GM12891 (cell line): ENCODE results near the gene WDR62.

Experiments
- PAX5 ChIP-seq: IDR thresholded peaks from 2 replicates; pipeline ENCODE4 v1.6.1; 2011; ENCODE audit warnings: low read length, moderate library complexity, mild to moderate bottlenecking; ENCODE audit not compliant: insufficient read depth, severe bottlenecking
- POLR2A ChIP-seq: IDR thresholded peaks from 2 replicates; pipeline ENCODE4 v1.6.1; 2011; ENCODE audit warnings: low read depth, low read length, control low read depth
- POLR2AphosphoS5 ChIP-seq: IDR thresholded peaks from 2 replicates; pipeline ENCODE4 v1.6.1; 2011; ENCODE audit warnings: low read depth, low read length, control low read depth
- POU2F2 ChIP-seq: IDR thresholded peaks from 2 replicates; pipeline ENCODE4 v1.6.1; 2011; ENCODE audit warnings: low read depth, mild to moderate bottlenecking, control low read depth, low read length, moderate library complexity
- SPI1 ChIP-seq: IDR thresholded peaks from 2 replicates; pipeline ENCODE4 v1.6.1; 2011; ENCODE audit warnings: low read depth, low read length, control low read depth
- TAF1 ChIP-seq: IDR thresholded peaks from 2 replicates; pipeline ENCODE4 v1.6.1; 2011; ENCODE audit warnings: low read depth, low read length, control low read depth

DNA sequence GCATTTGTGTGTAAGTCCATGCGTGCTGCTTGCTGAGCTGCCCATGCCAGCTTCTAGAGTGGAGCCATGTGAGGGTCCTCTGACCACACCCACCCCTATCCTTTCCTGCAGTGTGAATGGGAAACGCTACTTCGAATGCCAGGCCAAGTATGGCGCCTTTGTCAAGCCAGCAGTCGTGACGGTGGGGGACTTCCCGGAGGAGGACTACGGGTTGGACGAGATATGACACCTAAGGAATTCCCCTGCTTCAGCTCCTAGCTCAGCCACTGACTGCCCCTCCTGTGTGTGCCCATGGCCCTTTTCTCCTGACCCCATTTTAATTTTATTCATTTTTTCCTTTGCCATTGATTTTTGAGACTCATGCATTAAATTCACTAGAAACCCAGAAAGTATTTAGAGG lies 70.9 kb downstream of the WDR62 start:
- TF ChIP-seq POLR2A (no peak), SPI1 (no peak), POU2F2 (no peak), TAF1 (no peak), POLR2AphosphoS5 (no peak), PAX5 (no peak)
